Activated naive CD8-positive, alpha-beta T cell treated with anti-CD3 and anti-CD28 coated beads for 36 hours (primary cell): ENCODE data around the gene DRAP1. TPM values are rescaled to one million over a fixed set of nuclear protein-coding genes. Genes with fewer than 3 reads are reported as not detected.

Experiments used
- DNase-seq: peaks from one replicate; pipeline ENCODE4 v3.0.0; 2021
- H3K27ac Mint-ChIP-seq: one replicate; pipeline ENCODE4 v1.8.0; 2022; ENCODE audit warnings: mild to moderate bottlenecking, moderate library complexity, mixed read lengths
- H3K27me3 Mint-ChIP-seq: one replicate; pipeline ENCODE4 v1.8.0; 2022; ENCODE audit warnings: mild to moderate bottlenecking, mixed read lengths
- H3K36me3 Mint-ChIP-seq: one replicate; pipeline ENCODE4 v1.8.0; 2021; ENCODE audit warnings: mild to moderate bottlenecking, mixed read lengths
- H3K4me1 Mint-ChIP-seq: one replicate; pipeline ENCODE4 v1.8.0; 2021; ENCODE audit warnings: mixed read lengths
- H3K4me3 Mint-ChIP-seq: one replicate; pipeline ENCODE4 v1.8.0; 2022; ENCODE audit warnings: mild to moderate bottlenecking, moderate library complexity, mixed read lengths
- H3K9me3 Mint-ChIP-seq: one replicate; pipeline ENCODE4 v1.8.0; 2022; ENCODE audit warnings: mixed read lengths
- total RNA-seq, 2 experiments: library from RNA; stranded (reverse); gene quantifications; one replicate each; pipeline ENCODE4 v1.2.3, GENCODE V29; 2021

Gene DRAP1
- total RNA-seq, 2 experiments from 2014 or later, result 108 to 109 TPM

DNA sequence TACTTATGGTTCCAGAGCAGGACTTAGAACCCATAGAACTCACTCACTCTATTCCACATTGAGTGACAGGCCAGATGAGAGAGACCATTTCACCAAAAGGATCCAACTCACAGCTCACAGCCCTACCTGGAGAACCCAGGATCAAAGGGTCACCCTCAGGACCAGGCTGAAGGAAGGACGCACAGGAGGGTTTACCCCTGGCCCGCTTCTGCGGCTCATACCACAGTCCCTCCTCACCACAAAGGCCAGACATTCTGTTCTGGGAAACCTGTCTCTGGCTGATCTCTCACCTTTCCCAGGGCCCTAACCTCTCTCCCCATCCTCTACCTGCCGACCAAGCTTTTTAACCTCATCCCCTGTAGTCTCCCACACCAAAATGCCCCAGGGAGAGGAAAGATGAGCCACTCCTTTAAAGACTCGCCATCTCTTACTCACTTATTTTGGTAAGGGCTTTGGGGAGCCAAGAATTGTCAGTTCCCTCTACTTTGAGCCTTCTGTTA lies 23.7 kb upstream of the DRAP1 start:
- peaks cover 42% of the 10 kb centered on the region for H3K36me3 Mint-ChIP-seq
- H3K27me3 Mint-ChIP-seq, result peaks cover 3% of the 10 kb centered on the region
- no peak for DNase-seq
- H3K9me3 Mint-ChIP-seq, result no peaks in the 10 kb centered on the region
- peaks cover 48% of the 10 kb centered on the region for H3K4me1 Mint-ChIP-seq
- peak overlapping the region; percentile 22 for H3K4me3 Mint-ChIP-seq
- peak overlapping the region; percentile 70 for H3K27ac Mint-ChIP-seq

GRCh38 chr11:65896034-65896999 lies 22.9 kb upstream of the DRAP1 start:
- H3K9me3 Mint-ChIP-seq, result no peaks in the 10 kb centered on the region
- H3K36me3 Mint-ChIP-seq, result peaks cover 42% of the 10 kb centered on the region
- DNase-seq, result no peak
- peaks cover 49% of the 10 kb centered on the region for H3K4me1 Mint-ChIP-seq
- H3K27ac Mint-ChIP-seq, result no peak overlapping the region
- peaks cover 3% of the 10 kb centered on the region for H3K27me3 Mint-ChIP-seq
- H3K4me3 Mint-ChIP-seq, result no peak overlapping the region

GRCh38 chr11:65897020-65897471 lies 22.2 kb upstream of the DRAP1 start:
- Mint-ChIP-seq H3K9me3 (no peaks in the 10 kb centered on the region), H3K4me3 (no peak overlapping the region), H3K27ac (no peak overlapping the region), H3K4me1 (peaks cover 47% of the 10 kb centered on the region), H3K27me3 (peaks cover 6% of the 10 kb centered on the region), H3K36me3 (peaks cover 37% of the 10 kb centered on the region)
- no peak for DNase-seq

GRCh38 chr11:65898656-65899355 lies 20.4 kb upstream of the DRAP1 start:
- DNase-seq, result no peak
- peak overlapping the region; percentile 91 for H3K27ac Mint-ChIP-seq
- H3K4me1 Mint-ChIP-seq, result peaks cover 32% of the 10 kb centered on the region
- peak overlapping the region; percentile 94 for H3K4me3 Mint-ChIP-seq
- no peaks in the 10 kb centered on the region for H3K9me3 Mint-ChIP-seq
- H3K27me3 Mint-ChIP-seq, result peaks cover 3% of the 10 kb centered on the region
- peaks cover 28% of the 10 kb centered on the region for H3K36me3 Mint-ChIP-seq

GRCh38 chr11:65899356-65900124 lies 19.7 kb upstream of the DRAP1 start:
- Mint-ChIP-seq H3K4me1 (peaks cover 27% of the 10 kb centered on the region), H3K27me3 (peaks cover 3% of the 10 kb centered on the region), H3K27ac (peak overlapping the region; percentile 89), H3K4me3 (peak overlapping the region; percentile 94), H3K9me3 (no peaks in the 10 kb centered on the region), H3K36me3 (peaks cover 22% of the 10 kb centered on the region)
- peak; percentile 86 for DNase-seq

DNA sequence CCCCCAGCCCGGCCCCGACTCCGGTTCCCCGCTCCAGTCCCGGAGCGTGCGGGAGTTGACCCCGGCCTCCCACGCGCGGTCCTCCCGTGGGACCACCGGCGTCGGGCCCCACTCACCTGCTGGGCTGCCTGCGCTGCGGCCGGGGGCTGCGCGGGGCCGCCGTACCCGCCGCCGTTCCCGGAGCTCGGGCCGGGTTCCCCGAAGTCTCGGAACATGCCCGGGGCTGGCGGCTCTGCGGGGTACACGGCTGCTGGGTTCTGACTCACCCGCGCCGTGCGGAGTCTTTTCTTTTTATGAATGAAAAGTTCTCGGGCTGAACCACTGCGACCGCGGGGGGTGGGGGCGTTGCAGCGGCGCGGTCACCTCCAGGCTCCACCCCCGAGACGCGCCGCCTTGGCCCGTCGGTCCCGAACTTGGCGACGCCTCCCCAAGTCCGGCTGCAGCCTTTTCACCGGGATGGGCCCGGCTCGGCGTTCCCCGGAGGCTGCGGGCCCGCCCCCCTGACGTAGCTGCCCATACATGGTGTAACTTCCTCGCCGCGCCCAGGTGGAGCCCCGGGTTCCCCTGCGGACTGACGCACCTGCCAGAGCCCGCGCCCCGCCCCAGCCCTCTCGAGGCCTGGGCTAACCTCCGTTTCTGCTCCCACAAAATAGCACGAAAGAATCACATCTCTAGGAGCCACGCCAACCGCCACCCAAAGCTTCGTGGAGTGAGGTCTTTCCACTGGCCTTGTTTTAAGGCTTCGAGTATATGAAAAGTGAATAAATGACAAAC lies 18.9 kb upstream of the DRAP1 start, which contains the start of gene FOSL1:
Gene FOSL1 (minus strand): TSS at position 264 of the 774 bp plus-strand sequence. CDS start 49 bp downstream, at position 215.
- H3K4me3 Mint-ChIP-seq, result peak within 1 kb of the TSS; percentile 94
- peaks cover 24% of the 10 kb centered on the region for H3K4me1 Mint-ChIP-seq
- peak; percentile 97 for DNase-seq
- no peaks in the 10 kb centered on the region for H3K9me3 Mint-ChIP-seq
- H3K36me3 Mint-ChIP-seq, result peaks cover 19% of the 10 kb centered on the region
- H3K27ac Mint-ChIP-seq, result peak within 1 kb of the TSS; percentile 89
- peaks cover 3% of the 10 kb centered on the region for H3K27me3 Mint-ChIP-seq

- no peaks in the 10 kb centered on the region for H3K9me3 Mint-ChIP-seq
- no peak overlapping the region for H3K4me3 Mint-ChIP-seq
- no peak overlapping the region for H3K27ac Mint-ChIP-seq
- peaks cover 13% of the 10 kb centered on the region for H3K36me3 Mint-ChIP-seq
- peaks cover 19% of the 10 kb centered on the region for H3K4me1 Mint-ChIP-seq
- no peak for DNase-seq
- peaks cover 3% of the 10 kb centered on the region for H3K27me3 Mint-ChIP-seq
Observed at GRCh38 chr11:65900899-65901180, 18.4 kb upstream of the DRAP1 start.

DNA sequence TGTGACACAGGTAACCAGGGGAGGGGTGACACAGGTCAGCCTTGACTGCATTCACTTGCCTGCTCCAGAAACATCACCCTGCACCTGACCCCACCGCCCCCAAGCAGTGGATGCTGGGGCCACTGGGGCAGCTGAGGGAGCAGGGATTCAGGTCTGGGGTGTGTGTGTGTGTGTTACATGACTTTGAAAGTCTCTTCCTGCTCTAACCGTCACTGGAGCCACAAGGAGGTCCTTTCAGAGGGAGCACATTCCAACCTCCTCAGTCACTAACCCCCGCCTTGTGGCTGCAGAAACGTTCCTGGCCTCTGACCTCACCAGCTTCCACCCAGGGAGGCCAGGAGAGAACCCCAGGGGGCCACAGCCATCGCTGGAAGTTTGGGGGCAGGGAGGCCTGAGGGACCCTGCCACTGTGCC lies 16.2 kb upstream of the DRAP1 start:
- DNase-seq, result no peak
- Mint-ChIP-seq H3K4me1 (peaks cover 2% of the 10 kb centered on the region), H3K27ac (no peak overlapping the region), H3K27me3 (peaks cover 7% of the 10 kb centered on the region), H3K9me3 (no peaks in the 10 kb centered on the region), H3K36me3 (peaks cover 5% of the 10 kb centered on the region), H3K4me3 (no peak overlapping the region)

GRCh38 chr11:65903715-65904114 lies 15.5 kb upstream of the DRAP1 start:
- no peak overlapping the region for H3K4me3 Mint-ChIP-seq
- no peaks in the 10 kb centered on the region for H3K9me3 Mint-ChIP-seq
- H3K36me3 Mint-ChIP-seq, result peaks cover 3% of the 10 kb centered on the region
- peaks cover 2% of the 10 kb centered on the region for H3K4me1 Mint-ChIP-seq
- H3K27ac Mint-ChIP-seq, result no peak overlapping the region
- peaks cover 10% of the 10 kb centered on the region for H3K27me3 Mint-ChIP-seq
- no peak for DNase-seq

- DNase-seq, result no peak
- Mint-ChIP-seq H3K4me1 (peaks cover 5% of the 10 kb centered on the region), H3K36me3 (no peaks in the 10 kb centered on the region), H3K4me3 (no peak overlapping the region), H3K9me3 (no peaks in the 10 kb centered on the region), H3K27me3 (peaks cover 10% of the 10 kb centered on the region), H3K27ac (no peak overlapping the region)
Observed at GRCh38 chr11:65906602-65907001, 12.6 kb upstream of the DRAP1 start.

GRCh38 chr11:65907878-65908277 lies 11.3 kb upstream of the DRAP1 start:
- Mint-ChIP-seq H3K27ac (no peak overlapping the region), H3K4me3 (no peak overlapping the region), H3K27me3 (peaks cover 7% of the 10 kb centered on the region)

DNA sequence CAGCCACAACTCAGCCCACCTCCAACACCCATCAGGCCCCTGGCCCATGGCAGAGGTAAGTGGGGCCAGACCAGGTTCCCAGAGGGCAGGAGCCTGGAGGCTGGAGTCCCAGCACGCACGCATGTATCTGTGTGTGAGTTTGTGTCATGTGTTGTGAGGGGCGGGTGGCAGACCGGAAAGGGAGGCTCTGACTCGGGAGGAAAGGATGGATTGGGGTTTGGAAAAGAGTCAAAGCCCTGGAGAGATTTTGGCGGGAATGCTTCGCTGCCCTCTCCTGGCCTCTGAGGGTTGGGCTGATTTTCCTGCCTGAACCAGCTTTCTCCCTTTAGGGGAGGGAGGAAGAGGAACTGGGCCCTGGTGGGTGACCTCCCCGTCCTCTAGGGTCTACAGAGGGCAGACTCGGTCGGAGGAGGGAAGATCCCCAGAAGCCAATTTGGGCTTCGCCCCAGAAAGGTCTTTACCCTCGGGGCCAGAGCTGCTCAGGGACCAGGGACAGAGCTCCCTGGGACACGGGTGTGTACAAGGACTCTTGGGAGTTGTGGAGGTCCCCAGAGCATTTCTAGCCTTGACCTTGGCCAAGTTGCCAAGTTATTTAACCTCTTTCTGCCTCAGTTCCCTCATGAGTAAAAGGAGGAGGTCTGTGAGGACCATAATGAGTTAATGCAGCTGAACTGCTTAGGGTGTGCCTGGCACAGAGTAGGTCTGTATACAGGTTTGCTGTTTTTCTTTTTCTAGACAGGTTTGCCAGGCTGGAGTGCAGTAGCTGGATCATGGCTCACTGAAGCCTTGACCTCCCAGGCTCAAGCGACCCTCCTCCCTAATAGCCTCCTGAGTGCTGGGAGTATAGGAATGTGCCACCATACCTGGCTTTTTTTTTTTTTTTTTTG lies 7.3 kb upstream of the DRAP1 start:
- Mint-ChIP-seq H3K27ac (no peak overlapping the region), H3K4me3 (no peak overlapping the region), H3K9me3 (no peaks in the 10 kb centered on the region), H3K36me3 (no peaks in the 10 kb centered on the region), H3K27me3 (peaks cover 3% of the 10 kb centered on the region), H3K4me1 (peaks cover 20% of the 10 kb centered on the region)
- no peak for DNase-seq

More at GRCh38 chr11:65907878-65908277, 11.3 kb upstream of the DRAP1 start:
- Mint-ChIP-seq H3K36me3 (no peaks in the 10 kb centered on the region), H3K9me3 (no peaks in the 10 kb centered on the region), H3K4me1 (peaks cover 5% of the 10 kb centered on the region)
- no peak for DNase-seq

- peaks cover 25% of the 10 kb centered on the region for H3K4me1 Mint-ChIP-seq
- no peaks in the 10 kb centered on the region for H3K36me3 Mint-ChIP-seq
Observed at GRCh38 chr11:65912845-65913244, 6.4 kb upstream of the DRAP1 start.

More at GRCh38 chr11:65912845-65913244, 6.4 kb upstream of the DRAP1 start:
- Mint-ChIP-seq H3K27me3 (peaks cover 3% of the 10 kb centered on the region), H3K4me3 (no peak overlapping the region), H3K27ac (no peak overlapping the region), H3K9me3 (no peaks in the 10 kb centered on the region)
- DNase-seq, result no peak
